ENCODE measurements around the gene SETMAR. TPM values are rescaled to one million over a fixed set of nuclear protein-coding genes. Genes with fewer than 3 reads are reported as not detected.
"Not testable (repeated sequence)": the region's sequence is repeated elsewhere in the genome, so short reads cannot be mapped to it uniquely, and the experiment has no call there.

SETMAR gene
- polyA plus RNA-seq, 1 experiment = 9.3 TPM

DNA sequence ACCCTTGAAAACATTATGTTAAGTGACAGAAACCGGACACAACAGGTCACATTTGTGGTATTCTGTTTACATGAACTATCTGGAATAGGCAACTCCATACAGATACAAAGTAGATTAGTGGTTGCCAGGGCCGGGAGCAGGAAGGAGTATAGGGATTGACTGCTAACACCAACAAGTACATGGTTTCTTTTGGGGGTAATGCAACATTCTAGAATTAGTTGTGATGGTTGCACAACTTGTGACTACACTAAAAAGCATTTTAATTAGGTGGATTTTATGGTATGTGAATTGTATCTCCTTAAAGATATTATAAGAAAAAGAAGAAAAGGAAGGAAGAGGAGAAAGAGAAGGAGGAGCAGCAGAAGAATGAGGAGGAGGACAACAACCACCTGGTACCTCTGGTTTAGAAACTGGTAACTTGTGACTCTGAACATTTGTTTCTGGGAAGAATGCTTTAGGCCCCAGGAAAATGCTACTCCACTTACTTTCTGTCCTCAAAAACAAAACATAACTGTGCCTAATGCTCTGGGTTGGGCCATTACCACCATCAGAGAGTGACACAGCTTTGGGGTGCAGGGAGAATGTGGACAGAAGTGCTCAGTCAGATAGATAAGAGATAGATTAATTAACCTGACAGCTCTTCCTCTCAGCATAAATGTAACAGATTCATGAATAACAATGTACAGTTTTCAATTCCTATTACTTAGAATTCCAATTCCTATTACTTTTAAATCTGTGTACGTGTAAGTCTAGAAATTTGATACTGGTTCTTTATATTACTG is 20.3 kb downstream of the SETMAR start:
- ChIA-PET CTCF (interaction anchor here (0.6 to 1.0 kb wide), 2 partner anchors 10 to 11 kb away, joined by 3 read pairs; no protein-coding TSS in a partner anchor), POLR2A (no interaction called here)
- Histone ChIP-seq H3K4me3 (ENCODE audit: low read depth, low read length) (no peak overlapping the region), H3K27me3 (ENCODE audit: control insufficient read depth, insufficient read depth, low read length) (no peaks in the 10 kb centered on the region), H3K36me3 (ENCODE audit: control insufficient read depth, insufficient read depth, low read length) (no peaks in the 10 kb centered on the region)
- TF ChIP-seq, protein P1, sequence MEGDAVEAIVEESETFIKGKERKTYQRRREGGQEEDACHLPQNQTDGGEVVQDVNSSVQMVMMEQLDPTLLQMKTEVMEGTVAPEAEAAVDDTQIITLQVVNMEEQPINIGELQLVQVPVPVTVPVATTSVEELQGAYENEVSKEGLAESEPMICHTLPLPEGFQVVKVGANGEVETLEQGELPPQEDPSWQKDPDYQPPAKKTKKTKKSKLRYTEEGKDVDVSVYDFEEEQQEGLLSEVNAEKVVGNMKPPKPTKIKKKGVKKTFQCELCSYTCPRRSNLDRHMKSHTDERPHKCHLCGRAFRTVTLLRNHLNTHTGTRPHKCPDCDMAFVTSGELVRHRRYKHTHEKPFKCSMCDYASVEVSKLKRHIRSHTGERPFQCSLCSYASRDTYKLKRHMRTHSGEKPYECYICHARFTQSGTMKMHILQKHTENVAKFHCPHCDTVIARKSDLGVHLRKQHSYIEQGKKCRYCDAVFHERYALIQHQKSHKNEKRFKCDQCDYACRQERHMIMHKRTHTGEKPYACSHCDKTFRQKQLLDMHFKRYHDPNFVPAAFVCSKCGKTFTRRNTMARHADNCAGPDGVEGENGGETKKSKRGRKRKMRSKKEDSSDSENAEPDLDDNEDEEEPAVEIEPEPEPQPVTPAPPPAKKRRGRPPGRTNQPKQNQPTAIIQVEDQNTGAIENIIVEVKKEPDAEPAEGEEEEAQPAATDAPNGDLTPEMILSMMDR (IDR thresholded peaks at IDR 0.05; ENCODE audit: insufficient read depth, low read depth, low read length) = no peak
- no peak for DNase-seq (ENCODE audit: low read depth)

DNA sequence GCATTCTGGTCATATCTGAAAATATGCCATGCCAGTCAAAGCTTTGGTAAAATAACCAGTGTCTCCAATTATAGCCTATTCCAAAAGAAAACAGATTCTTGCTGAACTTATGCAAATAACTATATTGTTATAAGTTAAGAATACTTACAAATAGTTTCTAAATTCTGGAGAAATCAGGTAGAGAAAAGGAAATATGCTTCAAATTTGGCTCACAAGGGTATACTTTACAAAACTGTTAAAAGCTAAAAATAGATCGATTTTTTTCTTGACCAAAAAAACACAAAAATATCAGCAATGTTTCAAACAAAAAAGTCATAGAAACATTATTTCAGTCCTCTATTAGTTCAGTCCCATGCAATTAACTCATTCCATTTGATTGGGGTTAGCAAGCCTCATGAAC is 23.7 kb downstream of the SETMAR start:
- POLR2A ChIA-PET = no interaction called here
- Histone ChIP-seq H3K27me3 (ENCODE audit: control insufficient read depth, insufficient read depth, low read length) (no peaks in the 10 kb centered on the region), H3K4me3 (ENCODE audit: low read depth, low read length) (no peak overlapping the region), H3K36me3 (ENCODE audit: control insufficient read depth, insufficient read depth, low read length) (no peaks in the 10 kb centered on the region)
- no peak for DNase-seq (ENCODE audit: low read depth)
- CTCF ChIA-PET = interaction anchor here (0.6 to 2.1 kb wide), 2 partner anchors 14 to 26 kb away, joined by 3 to 5 read pairs; no protein-coding TSS in a partner anchor
- TF ChIP-seq, protein P1 (IDR thresholded peaks at IDR 0.05; ENCODE audit: insufficient read depth, low read depth, low read length) = no peak

DNA sequence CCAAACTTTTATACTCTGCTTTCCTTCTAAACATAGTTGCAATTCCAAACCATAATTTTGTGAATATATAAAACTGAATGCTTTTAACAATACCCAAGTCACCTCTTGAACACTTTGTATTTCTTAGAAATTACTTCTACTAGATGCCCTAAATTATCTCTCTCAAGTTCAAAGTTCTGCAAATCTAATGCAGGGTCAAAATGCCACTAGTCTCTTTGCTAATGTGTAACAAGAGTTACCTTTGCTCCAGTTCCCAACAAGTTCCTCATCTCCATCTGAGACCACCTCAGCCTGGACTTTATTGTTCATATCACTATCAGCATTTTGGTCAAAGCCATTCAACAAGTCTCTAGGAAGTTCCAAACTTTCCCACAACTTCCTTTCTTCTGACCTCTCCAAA is 26.6 kb downstream of the SETMAR start:
- H3K27me3 ChIP-seq (ENCODE audit: control insufficient read depth, insufficient read depth, low read length); DNase-seq (ENCODE audit: low read depth); H3K36me3 ChIP-seq (ENCODE audit: control insufficient read depth, insufficient read depth, low read length); H3K4me3 ChIP-seq (ENCODE audit: low read depth, low read length); POLR2A ChIA-PET: not testable (repeated sequence)
- CTCF ChIA-PET = interaction anchor here (1.6 kb wide), 1 partner anchor 39 kb away, joined by 3 read pairs; no protein-coding TSS in a partner anchor

DNA sequence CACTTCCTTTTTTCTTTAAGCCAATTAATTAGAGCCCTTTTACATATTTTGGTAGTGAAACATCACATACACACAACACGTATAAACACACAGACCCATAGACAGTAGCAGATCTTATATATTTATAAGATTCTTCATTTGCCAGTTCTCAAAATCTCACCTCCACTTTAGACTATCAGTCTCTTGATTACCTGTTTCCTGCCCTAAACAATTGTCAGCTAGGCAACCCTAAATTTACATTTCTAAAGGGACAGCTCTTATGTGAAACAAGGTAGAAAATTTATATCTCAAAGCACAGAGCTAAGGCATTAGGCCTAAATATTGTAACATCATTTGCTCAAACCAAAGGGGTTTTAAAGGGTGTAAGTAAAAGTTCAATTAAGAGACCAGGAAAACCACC is 28.9 kb downstream of the SETMAR start:
- TF ChIP-seq, protein P1 (IDR thresholded peaks at IDR 0.05; ENCODE audit: insufficient read depth, low read depth, low read length) = no peak
- ChIA-PET POLR2A (no interaction called here), CTCF (interaction anchor here (3.2 kb wide), 1 partner anchor 18 kb away, joined by 19 read pairs; no protein-coding TSS in a partner anchor)
- Histone ChIP-seq H3K36me3 (ENCODE audit: control insufficient read depth, insufficient read depth, low read length) (no peaks in the 10 kb centered on the region), H3K27me3 (ENCODE audit: control insufficient read depth, insufficient read depth, low read length) (no peaks in the 10 kb centered on the region; the same call in 1 of the 2 replicates), H3K4me3 (ENCODE audit: low read depth, low read length) (no peak overlapping the region)
- no peak for DNase-seq (ENCODE audit: low read depth)

DNA sequence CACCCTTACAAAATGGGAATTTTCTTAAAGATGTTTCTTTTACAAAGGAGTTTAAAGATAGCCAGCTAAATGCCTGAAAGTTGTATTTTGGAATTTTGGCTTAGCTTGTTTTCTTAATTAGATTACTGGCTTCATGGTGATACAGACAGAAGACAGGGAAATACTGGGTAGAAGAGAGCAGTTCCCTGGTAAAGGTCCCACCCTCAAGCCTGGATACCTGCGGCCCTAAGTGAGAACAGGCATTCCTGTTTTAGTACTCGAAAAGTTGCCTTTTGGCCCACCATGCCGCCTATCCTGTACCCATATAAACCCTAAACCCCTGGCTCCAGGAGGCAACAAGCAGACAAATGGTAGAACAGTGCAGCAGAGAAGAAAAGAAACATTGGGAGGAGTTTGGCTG is 29.4 kb downstream of the SETMAR start:
- CTCF ChIA-PET = interaction anchor here (0.7 to 3.2 kb wide), 2 partner anchors 9 to 18 kb away, joined by 3 to 19 read pairs; no protein-coding TSS in a partner anchor

More for the DNA sequence above, 29.4 kb downstream of the SETMAR start:
- TF ChIP-seq, protein P1 (IDR thresholded peaks at IDR 0.05; ENCODE audit: insufficient read depth, low read depth, low read length) = no peak
- POLR2A ChIA-PET = no interaction called here
- H3K27me3 ChIP-seq (ENCODE audit: control insufficient read depth, insufficient read depth, low read length) = no peaks in the 10 kb centered on the region; the same call in 1 of the 2 replicates
- DNase-seq (ENCODE audit: low read depth) = no peak
- no peaks in the 10 kb centered on the region for H3K36me3 ChIP-seq (ENCODE audit: control insufficient read depth, insufficient read depth, low read length)
- no peak overlapping the region for H3K4me3 ChIP-seq (ENCODE audit: low read depth, low read length)

All from BJ (cell line).